HCT116 (cell line): ENCODE data around the gene CCDC159. TPM values are rescaled to one million over a fixed set of nuclear protein-coding genes. Genes with fewer than 3 reads are reported as not detected.

Experiments
- ATAC-seq: fragments of 200-7000 bp; cut with Tn5 transposase; 2 replicates; pipeline ENCODE4 v1.9.1; 2020; ENCODE audit warnings: mild to moderate bottlenecking, moderate library complexity
- BruUV-seq: library from RNA; stranded (reverse); fragments of 400-500 nt; replicated peaks from 2 replicates; lab custom pipeline; 2021; lab: Mats Ljungman, UMichigan
- CTCF ChIA-PET: fragments of 300-600 bp; sonication (Branson Sonifier 250); formaldehyde crosslinking; loops from one replicate; lab custom pipeline; 2021; ENCODE audit warnings: antibody characterized with exemption; lab: Charles Lee
- POLR2A ChIA-PET: fragments of 300-600, 350-600 bp; sonication (Branson Sonifier 250); formaldehyde crosslinking; loops from one replicate; lab custom pipeline; 2021; ENCODE audit warnings: antibody characterized with exemption; lab: Charles Lee
- RAD21 ChIA-PET, 2 experiments: fragments of 300-600 bp; sonication (Branson Sonifier 250); formaldehyde crosslinking; loops; one replicate each; lab custom pipeline; 2023; ENCODE audit warnings: low total read pairs in 2 of 2; ENCODE audit not compliant: uncharacterized antibody in 2 of 2, unreplicated experiment in 2 of 2, low non-redundant PET in 1 of 2; lab: Charles Lee
- DNase-seq: peaks from one replicate; pipeline ENCODE4 v3.0.0-alpha.2; 2010; ENCODE audit warnings: low read depth, low spot score
- H2AFZ ChIP-seq: fragments of 200-600 bp; shearing (Covaris generic), sonication (generic); 2 replicates; pipeline ENCODE4 v1.6.1; 2017; ENCODE audit warnings: low read depth, mixed run types, mixed read lengths, antibody characterized with exemption, low read length; ENCODE audit not compliant: poor library complexity, severe bottlenecking
- H3K27ac ChIP-seq: 2 replicates; pipeline ENCODE4 v1.5.1; 2012; ENCODE audit warnings: low read depth, low read length
- H3K27me3 ChIP-seq: fragments of 200-600 bp; sonication (generic); 2 replicates; pipeline ENCODE4 v1.6.1; 2016; ENCODE audit warnings: mixed run types, low read length, mixed read lengths; ENCODE audit not compliant: insufficient read depth
- H3K36me3 ChIP-seq, 2 experiments: fragments of 200-500 bp in 1 of 2; fragments of 200-600 bp in 1 of 2; sonication (Bioruptor generic) in 1 of 2; sonication (generic) in 1 of 2; 2 replicates each; pipeline versions ENCODE4 v1.5.1 to v1.6.1; 2014 to 2016; ENCODE audit warnings: low read length in 2 of 2, inconsistent platforms in 1 of 2, mixed read lengths in 1 of 2, mixed run types in 1 of 2; ENCODE audit not compliant: insufficient read depth in 2 of 2, control insufficient read depth in 1 of 2
- H3K4me1 ChIP-seq, 2 experiments: fragments of 200-600 bp in 1 of 2; sonication (generic) in 1 of 2; 2 replicates each; pipeline versions ENCODE4 v1.5.1 to v1.6.1; 2012 to 2017; ENCODE audit warnings: low read length in 2 of 2, inconsistent platforms in 1 of 2, mild to moderate bottlenecking in 1 of 2, mixed read lengths in 1 of 2, mixed run types in 1 of 2, moderate library complexity in 1 of 2; ENCODE audit not compliant: insufficient read depth in 2 of 2, control insufficient read depth in 1 of 2
- H3K4me2 ChIP-seq: fragments of 200-600 bp; sonication (generic); 2 replicates; pipeline ENCODE4 v1.6.1; 2017; ENCODE audit warnings: mixed run types, low read length, mixed read lengths
- H3K4me3 ChIP-seq, 2 experiments: fragments of 200-600 bp in 1 of 2; sonication (generic) in 1 of 2; replicated peaks in 1 of 2; 2 replicates each; pipeline ENCODE4 v1.5.1; 2011 to 2016; ENCODE audit warnings: low read length in 2 of 2, control low read depth in 1 of 2, low read depth in 1 of 2, mild to moderate bottlenecking in 1 of 2, mixed read lengths in 1 of 2, mixed run types in 1 of 2
- H3K79me2 ChIP-seq: fragments of 200-600 bp; sonication (generic); 2 replicates; pipeline ENCODE4 v1.6.1; 2017; ENCODE audit warnings: mild to moderate bottlenecking, mixed run types, low read length, moderate library complexity, mixed read lengths; ENCODE audit not compliant: insufficient read depth
- H3K9ac ChIP-seq: fragments of 200-600 bp; sonication (generic); 2 replicates; pipeline ENCODE4 v1.6.1; 2016; ENCODE audit warnings: low read length, mixed read lengths
- H3K9me2 ChIP-seq: fragments of 200-600 bp; sonication (generic), shearing (Covaris generic); 2 replicates; pipeline ENCODE4 v1.6.1; 2017; ENCODE audit warnings: mixed run types, mild to moderate bottlenecking, moderate library complexity; ENCODE audit not compliant: insufficient read depth
- H3K9me3 ChIP-seq, 2 experiments: fragments of 200-500 bp in 1 of 2; fragments of 200-600 bp in 1 of 2; sonication (Bioruptor generic) in 1 of 2; sonication (generic) in 1 of 2; 2 replicates each; pipeline ENCODE4 v1.6.1; 2014 to 2017; ENCODE audit warnings: low read length in 2 of 2, mixed read lengths in 2 of 2, inconsistent platforms in 1 of 2, low read depth in 1 of 2, mild to moderate bottlenecking in 1 of 2, mixed run types in 1 of 2, moderate library complexity in 1 of 2; ENCODE audit not compliant: control insufficient read depth in 1 of 2, insufficient read depth in 1 of 2
- H4K20me1 ChIP-seq: fragments of 200-600 bp; sonication (generic), shearing (Covaris generic); 2 replicates; pipeline ENCODE4 v1.6.1; 2017; ENCODE audit warnings: mixed run types, mild to moderate bottlenecking, moderate library complexity; ENCODE audit not compliant: insufficient read depth
- CBX3 ChIP-seq: IDR thresholded peaks from 2 replicates; pipeline ENCODE4 v1.6.1; 2012; ENCODE audit warnings: low read depth
- CEBPB ChIP-seq: IDR thresholded peaks from 2 replicates; pipeline ENCODE4 v1.6.1; 2012; ENCODE audit warnings: low read depth
- EGR1 ChIP-seq: IDR thresholded peaks from 2 replicates; pipeline ENCODE4 v1.6.1; 2012; ENCODE audit warnings: low read depth
- EZH2 ChIP-seq: fragments of 200-600 bp; sonication (generic); IDR thresholded peaks from 2 replicates; pipeline ENCODE4 v1.6.1; 2017; ENCODE audit warnings: antibody characterized with exemption, mixed run types
- EZH2phosphoT487 ChIP-seq: fragments of 200-600 bp; IDR thresholded peaks from 2 replicates; pipeline ENCODE4 v1.6.1; 2018; ENCODE audit warnings: antibody characterized with exemption, borderline replicate concordance
- FOSL1 ChIP-seq: IDR thresholded peaks from 2 replicates; pipeline ENCODE4 v1.6.1; 2012; ENCODE audit warnings: low read depth
- POLR2A ChIP-seq: IDR thresholded peaks from 2 replicates; pipeline ENCODE4 v1.7.0; 2011; ENCODE audit warnings: borderline replicate concordance; ENCODE audit not compliant: insufficient read depth, insufficient read length; ENCODE audit errors: extremely low read depth
- ZFX ChIP-seq: fragments of 450-650 bp; IDR thresholded peaks from 2 replicates; pipeline ENCODE4 v1.6.1; 2017
- ZNF274 ChIP-seq: fragments of 200-500 bp; sonication (Bioruptor generic); IDR thresholded peaks from 2 replicates; pipeline ENCODE4 v1.6.1; 2014; ENCODE audit warnings: mild to moderate bottlenecking, low read depth, low read length, inconsistent platforms
- intact Hi-C: fragments of 100-400 bp; cut with micrococcal nuclease; formaldehyde crosslinking; loops from 2 replicates; pipeline ENCODE4 v1.10.0; 2022
- total RNA-seq: library from RNA; stranded (reverse); gene quantifications from one replicate; pipeline ENCODE4 v1.2.1, GENCODE V29; 2021; ENCODE audit not compliant: unreplicated experiment
- TF ChIP-seq, protein P1 (sequence below): IDR thresholded peaks from 2 replicates; pipeline ENCODE4 v1.6.1; 2012; ENCODE audit warnings: low read depth
- TF ChIP-seq, protein P2 (sequence below), 3 experiments: fragments of 200-600 bp in 1 of 3; sonication (generic) in 1 of 3; IDR thresholded peaks in 2 of 3; conservative IDR thresholded peaks in 1 of 3; 2 replicates each; pipeline ENCODE4 v1.5.1; 2012 to 2017; ENCODE audit warnings: low read depth in 2 of 3, low read length in 2 of 3, antibody characterized with exemption in 1 of 3, borderline replicate concordance in 1 of 3, control low read depth in 1 of 3, mild to moderate bottlenecking in 1 of 3, mixed read lengths in 1 of 3, mixed run types in 1 of 3, moderate library complexity in 1 of 3; ENCODE audit not compliant: insufficient read depth in 1 of 3
- TF ChIP-seq, protein P3 (sequence below): IDR thresholded peaks from 2 replicates; pipeline ENCODE4 v1.6.1; 2012

Gene CCDC159
- total RNA-seq, 1 experiment from 2014 or later, result 7.7 TPM

DNA sequence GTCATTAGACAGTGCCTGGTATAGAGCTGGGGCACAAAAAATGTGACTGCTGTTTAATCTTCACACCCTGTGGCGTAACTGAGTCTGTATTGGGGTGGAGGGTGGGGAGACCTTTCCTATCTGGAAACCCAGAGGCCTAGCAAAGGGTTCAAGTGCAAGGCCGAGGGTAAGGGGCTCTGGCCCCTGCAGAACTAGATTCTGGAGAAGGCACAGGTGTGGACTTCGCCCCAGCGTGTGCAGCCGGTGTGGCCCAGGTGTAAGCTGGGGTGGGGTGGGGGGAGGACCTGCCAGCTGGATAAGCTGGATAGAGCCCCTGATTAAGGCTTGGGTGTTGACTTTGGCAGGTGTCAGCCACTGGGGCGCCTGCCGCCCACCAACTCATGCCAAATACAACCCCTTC, 8.2 kb upstream of the CCDC159 start:
- H2AFZ ChIP-seq, result no peak overlapping the region
- H3K4me2 ChIP-seq, result peak overlapping the region; percentile 96; the same call in 1 of the 2 replicates
- BruUV-seq, result no TSS peak
- no peak for ATAC-seq
- no peak overlapping the region for H3K27ac ChIP-seq
- H3K36me3 ChIP-seq, result peaks cover 15 to 16% of the 10 kb centered on the region in 2 experiments
- DNase-seq, result no peak
- H3K4me1 ChIP-seq, result peaks cover 9 to 25% of the 10 kb centered on the region in 2 experiments
- H3K9me2 ChIP-seq, result no peaks in the 10 kb centered on the region
- POLR2A ChIA-PET, result no interaction called here
- CTCF ChIA-PET, result interaction anchor here (1.6 kb wide), 1 partner anchor 43 kb away, joined by 3 read pairs; no protein-coding TSS in a partner anchor
- H3K4me3 ChIP-seq, result no peak overlapping the region
- no peaks in the 10 kb centered on the region for H3K27me3 ChIP-seq
- no peak overlapping the region for H3K9ac ChIP-seq
- H4K20me1 ChIP-seq, result no peaks in the 10 kb centered on the region
- no peaks in the 10 kb centered on the region for H3K79me2 ChIP-seq
- RAD21 ChIA-PET, result no interaction called here
- intact Hi-C loops, result no loop called here
- H3K9me3 ChIP-seq, result peaks cover 0 to 5% of the 10 kb centered on the region in 2 experiments; a peak in 1 of 4 replicates
- TF ChIP-seq ZFX, result no peak
- TF ChIP-seq, protein P1, sequence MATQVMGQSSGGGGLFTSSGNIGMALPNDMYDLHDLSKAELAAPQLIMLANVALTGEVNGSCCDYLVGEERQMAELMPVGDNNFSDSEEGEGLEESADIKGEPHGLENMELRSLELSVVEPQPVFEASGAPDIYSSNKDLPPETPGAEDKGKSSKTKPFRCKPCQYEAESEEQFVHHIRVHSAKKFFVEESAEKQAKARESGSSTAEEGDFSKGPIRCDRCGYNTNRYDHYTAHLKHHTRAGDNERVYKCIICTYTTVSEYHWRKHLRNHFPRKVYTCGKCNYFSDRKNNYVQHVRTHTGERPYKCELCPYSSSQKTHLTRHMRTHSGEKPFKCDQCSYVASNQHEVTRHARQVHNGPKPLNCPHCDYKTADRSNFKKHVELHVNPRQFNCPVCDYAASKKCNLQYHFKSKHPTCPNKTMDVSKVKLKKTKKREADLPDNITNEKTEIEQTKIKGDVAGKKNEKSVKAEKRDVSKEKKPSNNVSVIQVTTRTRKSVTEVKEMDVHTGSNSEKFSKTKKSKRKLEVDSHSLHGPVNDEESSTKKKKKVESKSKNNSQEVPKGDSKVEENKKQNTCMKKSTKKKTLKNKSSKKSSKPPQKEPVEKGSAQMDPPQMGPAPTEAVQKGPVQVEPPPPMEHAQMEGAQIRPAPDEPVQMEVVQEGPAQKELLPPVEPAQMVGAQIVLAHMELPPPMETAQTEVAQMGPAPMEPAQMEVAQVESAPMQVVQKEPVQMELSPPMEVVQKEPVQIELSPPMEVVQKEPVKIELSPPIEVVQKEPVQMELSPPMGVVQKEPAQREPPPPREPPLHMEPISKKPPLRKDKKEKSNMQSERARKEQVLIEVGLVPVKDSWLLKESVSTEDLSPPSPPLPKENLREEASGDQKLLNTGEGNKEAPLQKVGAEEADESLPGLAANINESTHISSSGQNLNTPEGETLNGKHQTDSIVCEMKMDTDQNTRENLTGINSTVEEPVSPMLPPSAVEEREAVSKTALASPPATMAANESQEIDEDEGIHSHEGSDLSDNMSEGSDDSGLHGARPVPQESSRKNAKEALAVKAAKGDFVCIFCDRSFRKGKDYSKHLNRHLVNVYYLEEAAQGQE, result no peak
- TF ChIP-seq EZH2, result no peak
- TF ChIP-seq, protein P2, sequence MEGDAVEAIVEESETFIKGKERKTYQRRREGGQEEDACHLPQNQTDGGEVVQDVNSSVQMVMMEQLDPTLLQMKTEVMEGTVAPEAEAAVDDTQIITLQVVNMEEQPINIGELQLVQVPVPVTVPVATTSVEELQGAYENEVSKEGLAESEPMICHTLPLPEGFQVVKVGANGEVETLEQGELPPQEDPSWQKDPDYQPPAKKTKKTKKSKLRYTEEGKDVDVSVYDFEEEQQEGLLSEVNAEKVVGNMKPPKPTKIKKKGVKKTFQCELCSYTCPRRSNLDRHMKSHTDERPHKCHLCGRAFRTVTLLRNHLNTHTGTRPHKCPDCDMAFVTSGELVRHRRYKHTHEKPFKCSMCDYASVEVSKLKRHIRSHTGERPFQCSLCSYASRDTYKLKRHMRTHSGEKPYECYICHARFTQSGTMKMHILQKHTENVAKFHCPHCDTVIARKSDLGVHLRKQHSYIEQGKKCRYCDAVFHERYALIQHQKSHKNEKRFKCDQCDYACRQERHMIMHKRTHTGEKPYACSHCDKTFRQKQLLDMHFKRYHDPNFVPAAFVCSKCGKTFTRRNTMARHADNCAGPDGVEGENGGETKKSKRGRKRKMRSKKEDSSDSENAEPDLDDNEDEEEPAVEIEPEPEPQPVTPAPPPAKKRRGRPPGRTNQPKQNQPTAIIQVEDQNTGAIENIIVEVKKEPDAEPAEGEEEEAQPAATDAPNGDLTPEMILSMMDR (IDR thresholded peaks at IDR 0.05 in 2 of 3, conservative IDR thresholded peaks at IDR 0.05 in 1 of 3; ENCODE audit: borderline replicate concordance in 1 of 3, insufficient read depth in 1 of 3, low read depth in 2 of 3, low read length in 2 of 3), result no peak
- TF ChIP-seq FOSL1, result no peak
- TF ChIP-seq EZH2phosphoT487, result no peak
- no peak for TF ChIP-seq POLR2A
- TF ChIP-seq ZNF274, result no peak
- TF ChIP-seq, protein P3, sequence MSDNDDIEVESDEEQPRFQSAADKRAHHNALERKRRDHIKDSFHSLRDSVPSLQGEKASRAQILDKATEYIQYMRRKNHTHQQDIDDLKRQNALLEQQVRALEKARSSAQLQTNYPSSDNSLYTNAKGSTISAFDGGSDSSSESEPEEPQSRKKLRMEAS, result no peak
- no peak for TF ChIP-seq CEBPB
- TF ChIP-seq EGR1, result no peak
- TF ChIP-seq CBX3, result no peak
- TF ChIP-seq, all 23 proteins: peak for 0
